ENCODE results near the gene TP53TG5. TPM values are rescaled to one million over a fixed set of nuclear protein-coding genes. Genes with fewer than 3 reads are reported as not detected.

TP53TG5 gene
- total RNA-seq, 1 donor from 2014 or later: not detected

DNA sequence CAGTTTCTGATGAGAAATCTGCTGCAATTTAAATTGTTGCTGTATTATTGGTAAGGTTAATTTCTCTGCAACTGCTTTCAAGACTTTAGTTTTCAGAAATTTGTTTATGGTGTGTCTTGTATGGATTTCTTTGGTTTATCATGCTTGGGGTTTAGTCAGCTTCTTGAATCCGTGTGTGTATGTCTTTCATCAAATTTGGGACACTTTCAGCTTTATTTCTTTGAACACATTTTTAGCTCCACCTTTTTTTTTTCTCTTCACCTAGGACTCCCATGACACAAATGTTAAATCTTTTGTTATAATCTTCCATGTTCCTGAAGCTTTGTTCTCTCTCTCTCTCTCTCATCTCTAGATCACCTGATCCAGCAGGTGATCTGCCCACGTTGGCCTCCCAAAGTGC lies 13.4 kb upstream of the TP53TG5 start:
- intact Hi-C loops (cut with DNase I): no loop called here
- ATAC-seq: no peak

DNA sequence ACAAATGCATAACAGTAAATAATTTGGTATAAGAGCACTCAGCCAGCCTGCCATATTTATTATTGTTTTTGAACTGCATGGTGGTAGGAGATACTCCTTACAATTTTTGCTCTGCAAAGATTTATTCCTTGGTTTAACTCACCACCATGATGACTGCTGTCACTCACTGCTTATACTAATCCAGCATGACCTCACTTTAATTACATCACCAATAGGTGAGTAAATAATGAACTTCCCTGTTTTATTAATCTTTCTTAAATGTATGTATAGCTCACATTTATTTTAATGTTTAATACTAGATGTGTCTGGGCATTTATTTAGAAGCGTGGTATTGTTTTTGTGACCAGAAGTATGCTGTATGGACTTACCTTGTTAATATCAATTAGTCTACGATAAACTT lies 12.8 kb upstream of the TP53TG5 start:
- DNase-seq: no peak
- TF ChIP-seq, protein P1, sequence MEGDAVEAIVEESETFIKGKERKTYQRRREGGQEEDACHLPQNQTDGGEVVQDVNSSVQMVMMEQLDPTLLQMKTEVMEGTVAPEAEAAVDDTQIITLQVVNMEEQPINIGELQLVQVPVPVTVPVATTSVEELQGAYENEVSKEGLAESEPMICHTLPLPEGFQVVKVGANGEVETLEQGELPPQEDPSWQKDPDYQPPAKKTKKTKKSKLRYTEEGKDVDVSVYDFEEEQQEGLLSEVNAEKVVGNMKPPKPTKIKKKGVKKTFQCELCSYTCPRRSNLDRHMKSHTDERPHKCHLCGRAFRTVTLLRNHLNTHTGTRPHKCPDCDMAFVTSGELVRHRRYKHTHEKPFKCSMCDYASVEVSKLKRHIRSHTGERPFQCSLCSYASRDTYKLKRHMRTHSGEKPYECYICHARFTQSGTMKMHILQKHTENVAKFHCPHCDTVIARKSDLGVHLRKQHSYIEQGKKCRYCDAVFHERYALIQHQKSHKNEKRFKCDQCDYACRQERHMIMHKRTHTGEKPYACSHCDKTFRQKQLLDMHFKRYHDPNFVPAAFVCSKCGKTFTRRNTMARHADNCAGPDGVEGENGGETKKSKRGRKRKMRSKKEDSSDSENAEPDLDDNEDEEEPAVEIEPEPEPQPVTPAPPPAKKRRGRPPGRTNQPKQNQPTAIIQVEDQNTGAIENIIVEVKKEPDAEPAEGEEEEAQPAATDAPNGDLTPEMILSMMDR (IDR thresholded peaks at IDR 0.05): no peak
- Histone ChIP-seq H3K4me1 (no peaks in the 10 kb centered on the region), H3K4me3 (no peak overlapping the region), H3K9me3 (no peaks in the 10 kb centered on the region), H3K36me3 (no peaks in the 10 kb centered on the region), H3K27me3 (no peaks in the 10 kb centered on the region), H3K27ac (no peak overlapping the region)
- intact Hi-C loops (cut with DNase I): no loop called here
- no peak for ATAC-seq

More for the DNA sequence above, 13.4 kb upstream of the TP53TG5 start:
- H3K36me3 ChIP-seq: no peaks in the 10 kb centered on the region
- no peak overlapping the region for H3K27ac ChIP-seq
- no peaks in the 10 kb centered on the region for H3K9me3 ChIP-seq
- no peaks in the 10 kb centered on the region for H3K27me3 ChIP-seq
- no peak overlapping the region for H3K4me3 ChIP-seq
- DNase-seq: no peak
- TF ChIP-seq, protein P1 (IDR thresholded peaks at IDR 0.05): no peak
- H3K4me1 ChIP-seq: no peaks in the 10 kb centered on the region

DNA sequence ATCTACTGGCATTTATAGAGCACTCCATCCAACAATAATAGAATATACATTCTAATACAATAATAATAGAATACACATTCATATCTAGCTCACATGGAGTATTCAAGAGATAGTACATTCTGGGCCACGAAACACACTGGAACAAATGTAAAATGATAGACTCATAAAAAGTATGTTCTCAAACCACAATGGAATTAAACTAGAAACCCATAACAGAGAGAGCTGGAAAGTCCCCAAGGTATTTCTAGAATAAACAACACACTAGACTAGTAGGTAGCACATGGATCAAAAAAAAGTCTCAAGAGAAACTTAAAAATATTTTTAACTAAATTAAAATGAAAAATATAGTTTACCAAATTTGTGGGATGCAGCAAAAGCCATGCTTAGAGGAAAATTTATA lies 9.1 kb upstream of the TP53TG5 start:
- DNase-seq (no peak), ATAC-seq (no peak)
- Histone ChIP-seq H3K27ac (no peak overlapping the region), H3K27me3 (no peaks in the 10 kb centered on the region), H3K9me3 (no peaks in the 10 kb centered on the region), H3K4me3 (no peak overlapping the region), H3K4me1 (no peaks in the 10 kb centered on the region), H3K36me3 (no peaks in the 10 kb centered on the region)
- intact Hi-C loops (cut with DNase I): no loop called here
- TF ChIP-seq, protein P1 (IDR thresholded peaks at IDR 0.05): no peak

DNA sequence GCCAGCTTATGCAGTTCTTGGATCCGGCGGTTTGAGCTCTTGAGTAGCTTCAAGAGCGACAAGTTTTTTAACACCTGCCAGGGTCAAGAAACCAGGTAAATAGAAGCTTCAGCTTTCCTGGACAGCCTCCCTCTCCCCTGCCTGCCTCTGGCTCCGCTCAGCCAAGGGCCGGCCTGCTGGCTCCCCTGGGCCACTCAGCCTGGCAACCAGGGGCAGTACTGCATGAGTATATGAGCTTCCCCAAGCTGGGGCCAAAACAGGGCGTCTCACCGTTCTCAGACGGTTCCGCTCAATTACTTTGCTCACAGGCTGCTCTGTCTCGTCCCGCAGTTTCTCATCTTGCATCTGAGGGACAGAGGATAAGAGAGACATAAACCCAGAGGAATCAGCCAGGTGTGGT lies 856 bp downstream of the TP53TG5 start:
- no peaks in the 10 kb centered on the region for H3K36me3 ChIP-seq
- H3K4me1 ChIP-seq: peaks cover 7% of the 10 kb centered on the region
- H3K27ac ChIP-seq: no peak overlapping the region
- ATAC-seq (peak; percentile 71), DNase-seq (peak; percentile 79)
- no peak overlapping the region for H3K4me3 ChIP-seq
- no peaks in the 10 kb centered on the region for H3K27me3 ChIP-seq
- intact Hi-C loops (cut with DNase I): loop anchor here (5.0 kb wide), 1 partner anchor 35 kb away; no protein-coding TSS in a partner anchor
- TF ChIP-seq, protein P1 (IDR thresholded peaks at IDR 0.05): no peak
- H3K9me3 ChIP-seq: no peaks in the 10 kb centered on the region

DNA sequence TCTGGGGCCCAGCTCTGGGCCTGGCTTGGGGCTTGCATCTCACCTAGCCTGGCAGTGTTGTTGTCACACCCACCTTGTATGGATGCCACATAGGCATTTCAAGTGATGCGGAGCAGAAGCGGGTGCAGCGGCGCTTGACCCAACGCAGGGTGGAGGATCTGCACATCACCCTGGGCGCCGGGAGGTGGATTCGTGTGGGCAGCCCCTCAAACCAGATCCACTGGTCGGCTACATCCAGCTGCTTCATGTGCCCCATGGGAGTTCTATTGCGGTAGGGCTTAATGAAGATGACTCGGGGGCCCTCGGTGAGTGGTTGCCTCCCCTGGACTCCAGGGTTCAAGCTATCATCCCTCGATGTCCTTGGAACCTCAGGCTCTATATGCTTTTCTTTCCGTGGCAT lies 3.2 kb downstream of the TP53TG5 start:
- Histone ChIP-seq H3K27ac (no peak overlapping the region), H3K4me1 (peaks cover 7% of the 10 kb centered on the region), H3K36me3 (no peaks in the 10 kb centered on the region), H3K27me3 (no peaks in the 10 kb centered on the region), H3K9me3 (no peaks in the 10 kb centered on the region), H3K4me3 (no peak overlapping the region)
- DNase-seq (no peak), ATAC-seq (no peak)
- TF ChIP-seq, protein P1 (IDR thresholded peaks at IDR 0.05): no peak
- intact Hi-C loops (cut with DNase I): loop anchor here (5.0 kb wide), 1 partner anchor 37 kb away; no protein-coding TSS in a partner anchor

DNA sequence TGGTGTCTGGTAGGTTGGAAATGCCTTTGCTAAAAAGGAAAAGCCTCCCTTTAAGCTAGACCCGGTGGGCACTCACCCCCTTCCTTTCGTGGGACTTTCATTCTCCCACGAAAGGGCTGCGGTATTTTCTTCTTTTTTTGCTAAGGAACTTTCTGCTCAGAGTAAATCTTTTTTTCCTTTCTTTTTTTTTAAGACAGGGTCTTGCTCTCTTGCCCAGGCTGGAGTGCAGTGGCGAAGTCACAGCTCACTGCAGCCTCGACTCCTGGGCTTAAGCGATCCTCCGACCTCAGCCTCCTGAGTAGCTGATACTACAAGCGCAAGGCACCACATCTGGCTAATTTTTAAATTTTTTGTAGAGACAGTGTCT lies 4.0 kb downstream of the TP53TG5 start:
- DNase-seq: no peak
- TF ChIP-seq, protein P1 (IDR thresholded peaks at IDR 0.05): no peak
- Histone ChIP-seq H3K9me3 (no peaks in the 10 kb centered on the region), H3K27me3 (no peaks in the 10 kb centered on the region), H3K27ac (no peak overlapping the region), H3K36me3 (peaks cover under 1% of the 10 kb centered on the region), H3K4me1 (peaks cover 8% of the 10 kb centered on the region), H3K4me3 (peak overlapping the region; percentile 60)
- intact Hi-C loops (cut with DNase I): no loop called here
- ATAC-seq: no peak
